GM12891 (cell line): ENCODE data around the gene DPH1.

Source experiments
- PAX5 ChIP-seq: IDR thresholded peaks from 2 replicates; pipeline ENCODE4 v1.6.1; 2011; ENCODE audit warnings: low read length, moderate library complexity, mild to moderate bottlenecking; ENCODE audit not compliant: insufficient read depth, severe bottlenecking
- POLR2A ChIP-seq: IDR thresholded peaks from 2 replicates; pipeline ENCODE4 v1.6.1; 2011; ENCODE audit warnings: low read depth, low read length, control low read depth
- POLR2AphosphoS5 ChIP-seq: IDR thresholded peaks from 2 replicates; pipeline ENCODE4 v1.6.1; 2011; ENCODE audit warnings: low read depth, low read length, control low read depth
- POU2F2 ChIP-seq: IDR thresholded peaks from 2 replicates; pipeline ENCODE4 v1.6.1; 2011; ENCODE audit warnings: low read depth, mild to moderate bottlenecking, control low read depth, low read length, moderate library complexity
- SPI1 ChIP-seq: IDR thresholded peaks from 2 replicates; pipeline ENCODE4 v1.6.1; 2011; ENCODE audit warnings: low read depth, low read length, control low read depth
- TAF1 ChIP-seq: IDR thresholded peaks from 2 replicates; pipeline ENCODE4 v1.6.1; 2011; ENCODE audit warnings: low read depth, low read length, control low read depth

DNA sequence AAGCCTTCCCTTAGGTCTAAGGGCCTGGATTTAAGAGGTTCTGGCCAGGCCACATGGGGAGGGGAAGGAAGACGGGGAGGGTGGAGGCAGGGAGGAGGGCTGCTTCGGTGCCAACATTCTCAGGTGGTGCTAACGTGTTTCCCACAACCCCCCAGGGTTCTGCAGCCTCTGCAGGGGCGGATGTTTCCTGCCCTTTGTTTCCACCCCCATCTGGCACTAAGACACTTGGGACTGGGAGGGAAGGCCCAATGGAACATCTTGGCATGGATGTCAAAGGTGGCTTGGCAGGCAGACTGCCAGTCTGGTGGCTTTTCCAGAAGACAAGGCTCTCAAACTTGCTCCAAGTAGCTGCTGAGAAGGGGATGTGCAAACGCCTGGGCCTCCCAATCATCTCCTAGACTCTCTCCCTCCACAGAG is 37.7 kb downstream of the DPH1 start:
- no peak; the same call in 1 of the 2 replicates for TF ChIP-seq POLR2A
- no peak for TF ChIP-seq POLR2AphosphoS5
- TF ChIP-seq PAX5 = no peak
- TF ChIP-seq SPI1 = no peak
- no peak for TF ChIP-seq TAF1
- no peak for TF ChIP-seq POU2F2
